Progenitor cell of endocrine pancreas (in vitro differentiated cells): ENCODE results near the gene HIRA. TPM values are rescaled to one million over a fixed set of nuclear protein-coding genes. Genes with fewer than 3 reads are reported as not detected.

Experiments used
- DNase-seq: peaks from one replicate; pipeline ENCODE4 v3.0.0; 2021; ENCODE audit warnings: low spot score; ENCODE audit not compliant: unreplicated experiment
- H3K27ac Mint-ChIP-seq: 2 replicates; pipeline ENCODE4 v1.8.0; 2021; ENCODE audit warnings: mild to moderate bottlenecking, moderate library complexity, mixed read lengths
- H3K27me3 Mint-ChIP-seq: 2 replicates; pipeline ENCODE4 v1.8.0; 2021; ENCODE audit warnings: mixed read lengths
- H3K36me3 Mint-ChIP-seq: 2 replicates; pipeline ENCODE4 v1.8.0; 2022; ENCODE audit warnings: mixed read lengths; ENCODE audit not compliant: insufficient read depth
- H3K4me1 Mint-ChIP-seq: 2 replicates; pipeline ENCODE4 v1.8.0; 2021; ENCODE audit warnings: low read depth, mixed read lengths
- H3K4me3 Mint-ChIP-seq: 2 replicates; pipeline ENCODE4 v1.8.0; 2021; ENCODE audit warnings: low read depth, mild to moderate bottlenecking, moderate library complexity, mixed read lengths
- H3K9me3 Mint-ChIP-seq: 2 replicates; pipeline ENCODE4 v1.8.0; 2021; ENCODE audit warnings: low read depth, mixed read lengths
- CTCF ChIP-seq: fragments of 200-600 bp; sonication (generic); IDR thresholded peaks from one replicate; pipeline ENCODE4 v1.5.0; 2021; ENCODE audit warnings: antibody characterized with exemption, mild to moderate bottlenecking; ENCODE audit not compliant: unreplicated experiment
- total RNA-seq: library from RNA; stranded (reverse); gene quantifications from 2 replicates; pipeline ENCODE4 v1.2.1, GENCODE V29; 2021

Gene HIRA
- total RNA-seq, 1 donor from 2014 or later = 45.3 TPM

GRCh38 chr22:19405133-19405532 is 26.4 kb downstream of the HIRA start:
- no peak overlapping the region for H3K4me3 Mint-ChIP-seq
- no peaks in the 10 kb centered on the region for H3K9me3 Mint-ChIP-seq
- no peaks in the 10 kb centered on the region for H3K4me1 Mint-ChIP-seq
- TF ChIP-seq CTCF = no peak
- peak overlapping the region; percentile 42 for H3K27ac Mint-ChIP-seq
- no peak for DNase-seq
- peaks cover 11% of the 10 kb centered on the region for H3K36me3 Mint-ChIP-seq
- H3K27me3 Mint-ChIP-seq = no peaks in the 10 kb centered on the region

- Mint-ChIP-seq H3K4me1 (no peaks in the 10 kb centered on the region), H3K27me3 (no peaks in the 10 kb centered on the region), H3K9me3 (no peaks in the 10 kb centered on the region), H3K4me3 (no peak overlapping the region), H3K27ac (peak overlapping the region; percentile 42), H3K36me3 (peaks cover 11% of the 10 kb centered on the region)
- DNase-seq = no peak
- TF ChIP-seq CTCF = no peak
Observed at GRCh38 chr22:19404676-19405075, 26.9 kb downstream of the HIRA start.

GRCh38 chr22:19402642-19403191 is 28.8 kb downstream of the HIRA start:
- Mint-ChIP-seq H3K36me3 (peaks cover 11% of the 10 kb centered on the region), H3K9me3 (no peaks in the 10 kb centered on the region), H3K27ac (no peak overlapping the region), H3K4me1 (no peaks in the 10 kb centered on the region), H3K27me3 (no peaks in the 10 kb centered on the region), H3K4me3 (no peak overlapping the region)
- no peak for TF ChIP-seq CTCF
- no peak for DNase-seq

- Mint-ChIP-seq H3K4me3 (no peak overlapping the region), H3K9me3 (no peaks in the 10 kb centered on the region), H3K27me3 (no peaks in the 10 kb centered on the region), H3K27ac (peak overlapping the region; percentile 19), H3K36me3 (peaks cover 9% of the 10 kb centered on the region), H3K4me1 (no peaks in the 10 kb centered on the region)
- TF ChIP-seq CTCF = no peak
- no peak for DNase-seq
Observed at GRCh38 chr22:19401483-19401882, 30.1 kb downstream of the HIRA start.

- no peak overlapping the region for H3K4me3 Mint-ChIP-seq
- no peaks in the 10 kb centered on the region for H3K4me1 Mint-ChIP-seq
- DNase-seq = no peak
- H3K27ac Mint-ChIP-seq = no peak overlapping the region
- no peak for TF ChIP-seq CTCF
- no peaks in the 10 kb centered on the region for H3K27me3 Mint-ChIP-seq
- peaks cover 8% of the 10 kb centered on the region for H3K36me3 Mint-ChIP-seq
- H3K9me3 Mint-ChIP-seq = no peaks in the 10 kb centered on the region
Observed at GRCh38 chr22:19400881-19401280, 30.7 kb downstream of the HIRA start.
